ACC112 (cell line): Measurements from ENCODE around the gene TTC7B.

ENCODE experiments used
- H2AFZ ChIP-seq: fragments of 200-600 bp; sonication (generic); one replicate; pipeline ENCODE4 v1.6.0; 2017; ENCODE audit warnings: antibody characterized with exemption, low read length; ENCODE audit not compliant: unreplicated experiment
- H3K27ac ChIP-seq: fragments of 200-600 bp; sonication (generic); 2 replicates; pipeline ENCODE4 v1.5.1; 2014; ENCODE audit warnings: low read depth, mild to moderate bottlenecking, antibody characterized with exemption, low read length, moderate library complexity
- H3K27me3 ChIP-seq: fragments of 200-600 bp; sonication (generic); 2 replicates; pipeline ENCODE4 v1.6.1; 2014; ENCODE audit warnings: mild to moderate bottlenecking, antibody characterized with exemption, low read length, moderate library complexity, mixed read lengths; ENCODE audit not compliant: insufficient read depth
- H3K36me3 ChIP-seq: fragments of 200-600 bp; sonication (generic); 2 replicates; pipeline ENCODE4 v1.6.1; 2016; ENCODE audit warnings: mild to moderate bottlenecking, antibody characterized with exemption, low read length, moderate library complexity, mixed read lengths; ENCODE audit not compliant: insufficient read depth
- H3K4me1 ChIP-seq: fragments of 200-600 bp; sonication (generic); one replicate; pipeline ENCODE4 v1.6.1; 2016; ENCODE audit warnings: low read length, mixed read lengths; ENCODE audit not compliant: insufficient read depth, unreplicated experiment, control insufficient read depth
- H3K4me3 ChIP-seq: fragments of 200-600 bp; sonication (generic); 2 replicates; pipeline ENCODE4 v1.5.1; 2014; ENCODE audit warnings: mild to moderate bottlenecking, low read depth, low read length
- H3K79me2 ChIP-seq: fragments of 200-600 bp; sonication (generic); one replicate; pipeline ENCODE4 v1.6.0; 2016; ENCODE audit warnings: low read length; ENCODE audit not compliant: control insufficient read depth, unreplicated experiment, insufficient read depth

The TTC7B gene

DNA sequence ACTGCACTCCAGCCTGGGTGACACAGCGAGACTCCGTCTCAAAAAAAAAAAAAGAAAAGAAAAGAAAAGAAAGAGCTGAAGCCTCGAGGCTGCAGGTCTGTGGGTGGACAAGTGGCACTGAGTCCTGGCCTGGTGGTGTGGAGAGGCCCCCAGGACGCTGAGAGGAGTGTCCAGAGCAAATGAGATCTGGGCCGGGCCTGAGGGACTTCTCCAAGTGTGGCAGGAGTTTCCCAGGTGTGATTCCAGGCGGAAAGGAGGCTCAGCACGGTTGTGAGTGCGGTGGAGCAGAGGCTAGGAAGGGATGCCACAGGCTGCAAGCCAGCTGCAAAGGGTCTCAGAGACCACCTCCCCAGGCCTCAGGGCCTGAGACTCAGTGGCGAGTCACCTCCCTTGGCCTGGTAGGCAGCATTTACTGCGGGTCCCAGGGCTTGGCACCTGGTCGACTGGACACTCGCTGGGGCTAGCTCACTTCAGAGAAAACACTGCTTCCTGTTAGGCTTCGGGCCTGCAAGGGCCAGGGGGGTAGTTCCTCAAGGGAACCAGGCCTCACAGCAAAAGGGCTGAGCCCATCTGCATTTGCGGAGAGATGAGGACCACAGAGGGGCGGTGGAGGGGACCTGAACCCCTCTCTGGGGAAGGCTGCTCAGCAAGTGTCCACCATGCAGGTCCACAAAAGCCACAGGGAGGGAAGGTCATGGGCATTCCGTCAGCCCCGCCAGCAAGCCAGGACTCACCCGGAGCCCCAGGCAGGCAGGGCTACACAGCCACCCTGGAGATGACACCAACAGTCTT, 11.7 kb downstream of the TTC7B start:
- no peak overlapping the region for H3K4me3 ChIP-seq
- H2AFZ ChIP-seq, result no peak overlapping the region
- no peaks in the 10 kb centered on the region for H3K27me3 ChIP-seq
- no peak overlapping the region for H3K27ac ChIP-seq
- H3K36me3 ChIP-seq, result no peaks in the 10 kb centered on the region
- H3K79me2 ChIP-seq, result no peaks in the 10 kb centered on the region
- H3K4me1 ChIP-seq, result no peaks in the 10 kb centered on the region

DNA sequence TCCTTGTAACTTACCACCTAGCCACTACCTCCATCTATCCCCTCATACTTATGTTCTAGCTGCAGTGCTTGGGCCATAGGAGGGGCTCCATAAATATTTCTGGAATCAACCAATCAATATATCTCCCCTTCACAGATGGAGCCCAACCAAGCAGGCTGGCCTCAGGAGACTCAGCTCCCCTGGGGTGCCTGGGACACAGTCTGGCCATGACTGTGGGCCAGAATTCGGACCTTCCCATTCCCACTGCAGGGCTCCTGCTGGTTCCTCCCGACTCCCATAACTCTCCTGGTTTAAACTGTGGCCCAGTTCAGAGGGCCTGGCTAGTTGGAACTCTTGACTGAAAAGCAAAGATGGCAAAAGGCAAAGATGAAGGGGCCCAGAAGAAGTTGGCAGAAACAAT, 13.0 kb downstream of the TTC7B start:
- Histone ChIP-seq H3K36me3 (no peaks in the 10 kb centered on the region), H3K4me3 (no peak overlapping the region), H3K27ac (no peak overlapping the region), H3K4me1 (no peaks in the 10 kb centered on the region), H3K79me2 (no peaks in the 10 kb centered on the region), H2AFZ (no peak overlapping the region), H3K27me3 (no peaks in the 10 kb centered on the region)

DNA sequence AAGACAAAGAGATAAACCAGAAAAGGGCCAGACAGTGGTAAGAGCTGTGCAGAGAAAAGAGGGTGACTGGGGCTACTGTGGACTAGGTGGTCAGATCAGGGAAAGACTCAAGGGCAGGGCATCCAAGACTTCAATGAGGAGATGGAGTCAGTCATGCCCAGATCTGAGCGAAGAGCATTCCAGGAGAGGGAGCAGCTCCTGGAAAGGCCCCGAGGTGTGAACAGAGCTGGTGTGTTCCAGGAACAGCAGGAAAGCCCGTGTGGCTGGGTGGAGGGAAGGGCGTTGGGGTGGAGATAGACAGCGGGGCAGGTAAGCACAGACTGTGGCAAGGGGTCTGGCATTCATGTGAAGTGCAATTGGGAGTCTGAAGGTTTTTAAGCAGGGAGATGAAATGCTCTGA, 16.8 kb downstream of the TTC7B start:
- Histone ChIP-seq H3K27ac (no peak overlapping the region), H3K79me2 (peaks cover 2% of the 10 kb centered on the region), H3K4me1 (peaks cover 16% of the 10 kb centered on the region), H3K27me3 (no peaks in the 10 kb centered on the region), H3K36me3 (no peaks in the 10 kb centered on the region), H3K4me3 (no peak overlapping the region), H2AFZ (no peak overlapping the region)

DNA sequence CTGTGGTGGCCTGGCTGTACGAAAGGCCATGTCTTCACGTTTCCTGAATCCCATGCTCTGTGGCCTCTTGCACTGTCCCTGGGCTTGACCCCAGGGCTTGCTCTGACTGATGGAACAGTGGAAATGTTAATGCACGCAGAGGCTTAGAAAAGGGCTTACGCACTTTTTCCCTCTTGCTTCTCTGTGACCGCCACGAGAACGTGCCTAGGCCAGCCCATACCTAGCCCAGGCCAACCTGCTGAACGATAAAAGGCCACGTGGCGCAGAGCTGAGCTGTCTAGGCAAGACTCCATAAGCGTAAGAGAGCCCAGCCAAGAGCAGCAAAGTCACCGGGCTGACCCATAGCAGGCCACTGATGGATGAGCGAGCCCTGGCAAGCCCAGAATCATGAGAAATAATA, 18.3 kb downstream of the TTC7B start:
- H3K4me1 ChIP-seq, result peaks cover 16% of the 10 kb centered on the region
- H3K4me3 ChIP-seq, result no peak overlapping the region
- H3K27ac ChIP-seq, result no peak overlapping the region
- no peaks in the 10 kb centered on the region for H3K36me3 ChIP-seq
- H2AFZ ChIP-seq, result no peak overlapping the region
- H3K79me2 ChIP-seq, result peaks cover 3% of the 10 kb centered on the region
- no peaks in the 10 kb centered on the region for H3K27me3 ChIP-seq

DNA sequence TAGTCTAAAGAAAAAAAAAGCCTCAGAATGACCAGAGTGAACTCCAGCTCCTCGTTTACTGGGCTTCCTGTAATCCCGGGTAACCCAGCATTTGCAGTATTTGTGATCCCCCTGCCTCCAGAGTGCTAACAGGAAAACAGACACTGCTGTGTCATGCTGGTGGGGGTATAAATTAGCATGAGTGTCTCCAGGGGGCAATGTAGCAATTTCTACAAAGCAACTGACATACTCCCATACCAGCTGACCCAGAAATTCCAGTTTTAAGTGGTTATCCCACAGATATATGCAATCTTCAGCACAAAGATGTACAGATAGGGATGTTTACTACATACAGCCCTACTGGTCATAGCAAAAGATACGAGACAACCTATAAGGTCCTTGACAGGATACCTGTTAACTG, 18.8 kb downstream of the TTC7B start:
- Histone ChIP-seq H3K4me1 (peaks cover 16% of the 10 kb centered on the region), H3K36me3 (no peaks in the 10 kb centered on the region), H3K79me2 (peaks cover 3% of the 10 kb centered on the region), H2AFZ (no peak overlapping the region), H3K4me3 (no peak overlapping the region), H3K27ac (no peak overlapping the region), H3K27me3 (no peaks in the 10 kb centered on the region)

DNA sequence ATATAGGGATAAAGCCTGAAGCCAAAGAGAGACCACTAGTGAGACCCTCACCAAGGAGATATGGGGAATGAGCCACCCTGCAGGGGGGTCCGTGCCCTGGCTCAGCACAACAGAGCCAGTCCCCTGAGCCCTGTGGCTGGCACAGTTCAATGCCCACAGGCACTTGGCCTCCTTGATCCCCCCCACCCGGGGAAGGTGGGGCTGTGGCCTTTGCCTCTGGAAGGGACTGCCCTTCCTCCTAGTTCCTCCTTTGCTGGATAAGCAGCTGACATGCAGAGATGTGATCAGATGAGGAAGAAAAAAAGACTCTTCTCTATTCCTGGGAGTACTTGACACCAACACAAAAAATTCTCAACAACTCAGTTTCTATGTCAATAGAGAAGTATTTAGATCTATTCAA, 19.9 kb downstream of the TTC7B start:
- H2AFZ ChIP-seq, result no peak overlapping the region
- no peak overlapping the region for H3K4me3 ChIP-seq
- H3K4me1 ChIP-seq, result peaks cover 16% of the 10 kb centered on the region
- H3K27me3 ChIP-seq, result no peaks in the 10 kb centered on the region
- H3K79me2 ChIP-seq, result peaks cover 3% of the 10 kb centered on the region
- H3K27ac ChIP-seq, result peak overlapping the region; percentile 34
- no peaks in the 10 kb centered on the region for H3K36me3 ChIP-seq

DNA sequence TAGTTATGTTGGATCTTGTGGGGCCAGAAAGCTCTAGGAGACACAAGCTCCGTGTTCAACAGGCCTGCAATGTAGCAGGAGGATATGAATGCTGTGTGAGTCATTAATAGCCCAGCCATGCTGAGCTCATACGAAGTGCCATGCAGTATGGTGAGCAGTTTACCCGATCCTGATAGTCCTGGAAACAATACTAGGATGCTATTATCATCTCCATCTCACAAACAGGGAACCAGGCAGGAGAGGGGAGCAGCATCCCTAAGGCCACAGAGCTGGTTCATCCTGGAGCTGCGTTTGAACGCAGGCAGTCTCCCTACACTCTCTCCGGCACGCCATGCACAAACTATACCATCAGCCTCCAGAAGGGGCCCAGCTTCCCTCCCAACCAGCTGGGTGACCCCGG, 20.5 kb downstream of the TTC7B start:
- Histone ChIP-seq H3K4me1 (peaks cover 16% of the 10 kb centered on the region), H2AFZ (no peak overlapping the region), H3K27ac (peak overlapping the region; percentile 36), H3K79me2 (peaks cover 3% of the 10 kb centered on the region), H3K36me3 (no peaks in the 10 kb centered on the region), H3K27me3 (no peaks in the 10 kb centered on the region), H3K4me3 (no peak overlapping the region)

DNA sequence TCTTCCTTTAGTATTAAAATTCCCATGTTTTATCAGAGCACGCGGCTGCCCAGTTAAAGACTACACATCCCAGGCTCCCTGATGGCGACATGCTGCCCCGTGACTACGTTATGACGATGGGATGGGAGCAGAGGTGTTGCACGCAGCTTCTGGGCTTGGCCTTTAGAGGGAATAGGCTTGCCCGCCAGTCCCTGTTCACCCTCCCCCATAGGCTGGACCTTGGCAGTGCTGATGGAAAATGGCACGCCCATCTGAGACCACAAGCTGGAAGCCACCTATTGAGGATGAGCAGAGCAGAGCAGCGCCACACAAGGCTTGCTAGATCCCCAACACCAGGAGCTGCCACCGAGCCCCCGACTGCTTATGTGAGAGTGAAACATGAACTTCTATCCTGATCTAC, 24.7 kb downstream of the TTC7B start:
- Histone ChIP-seq H3K36me3 (no peaks in the 10 kb centered on the region), H3K27me3 (no peaks in the 10 kb centered on the region), H2AFZ (no peak overlapping the region), H3K4me3 (no peak overlapping the region), H3K4me1 (peaks cover 16% of the 10 kb centered on the region), H3K27ac (no peak overlapping the region), H3K79me2 (peaks cover 3% of the 10 kb centered on the region)

DNA sequence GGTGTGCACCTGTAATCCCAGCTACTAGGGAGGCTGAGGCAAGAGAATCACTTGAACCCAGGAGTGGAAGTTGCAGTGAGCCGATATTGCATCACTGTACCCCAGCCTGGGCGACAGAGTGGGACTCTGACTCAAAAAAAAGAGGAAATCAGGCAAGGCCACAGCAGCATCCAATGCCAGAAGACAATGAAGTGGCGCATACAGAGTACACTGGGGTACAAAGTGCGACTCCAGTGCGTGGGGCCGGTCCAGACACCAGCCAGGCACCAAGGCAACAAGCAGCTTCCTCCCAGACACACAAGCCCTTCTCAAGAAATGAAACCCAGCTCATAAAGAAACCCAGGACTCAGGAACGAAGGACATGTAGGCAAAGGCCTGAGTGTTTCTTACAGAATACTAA, 28.2 kb downstream of the TTC7B start:
- Histone ChIP-seq H3K4me3 (no peak overlapping the region), H3K4me1 (no peaks in the 10 kb centered on the region), H3K27me3 (no peaks in the 10 kb centered on the region), H3K79me2 (no peaks in the 10 kb centered on the region), H3K27ac (no peak overlapping the region), H3K36me3 (no peaks in the 10 kb centered on the region), H2AFZ (no peak overlapping the region)

DNA sequence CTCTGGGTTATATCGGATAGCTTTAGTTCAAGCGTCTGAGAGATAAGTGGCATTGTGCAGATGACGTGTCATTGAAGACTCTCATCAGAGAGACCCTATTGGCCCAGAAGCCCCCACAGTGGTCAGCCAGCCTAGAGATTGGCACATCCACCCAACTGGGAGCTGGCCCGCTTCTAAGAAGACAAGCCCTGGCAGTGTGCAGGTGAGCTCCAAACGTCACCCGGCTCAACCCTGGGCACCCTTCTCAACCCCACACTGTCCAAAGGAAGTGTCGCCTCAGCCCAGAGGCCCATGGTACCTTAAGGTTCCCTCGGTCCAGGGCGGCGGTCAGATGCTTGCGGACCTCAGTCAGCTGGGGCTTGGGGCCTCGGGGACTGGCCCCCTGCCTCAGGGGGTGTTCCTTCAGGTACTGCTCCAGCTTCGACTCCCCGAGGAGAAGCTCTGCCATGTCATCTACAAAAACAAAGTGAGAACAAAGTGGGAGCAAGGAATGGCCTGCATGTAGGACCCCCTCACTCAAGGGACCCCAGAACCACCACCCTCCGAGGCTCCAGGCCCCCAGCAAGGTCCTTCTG, 30.3 kb downstream of the TTC7B start:
- Histone ChIP-seq H3K4me1 (peaks cover 2% of the 10 kb centered on the region), H3K36me3 (no peaks in the 10 kb centered on the region), H2AFZ (no peak overlapping the region), H3K4me3 (no peak overlapping the region), H3K79me2 (no peaks in the 10 kb centered on the region), H3K27me3 (no peaks in the 10 kb centered on the region), H3K27ac (no peak overlapping the region)

DNA sequence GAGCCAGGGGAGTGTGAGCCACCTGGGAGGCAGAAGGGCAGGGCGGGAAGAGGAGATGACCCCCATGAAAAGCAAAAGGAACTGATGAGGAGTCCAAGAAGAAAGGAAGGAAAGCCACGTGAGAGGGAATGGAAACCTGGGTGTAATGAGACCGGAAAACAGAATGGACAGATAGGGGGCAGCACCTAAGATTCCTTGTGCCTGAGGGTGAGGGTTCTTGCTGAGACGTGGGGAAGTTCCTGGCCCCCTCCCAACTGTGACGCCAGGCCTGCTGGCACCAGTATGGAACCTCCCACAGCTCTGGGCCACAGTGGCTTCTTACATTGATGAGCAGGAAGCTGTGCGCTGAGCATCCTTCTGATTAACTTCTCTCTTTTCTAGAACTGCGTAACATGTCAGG, 30.8 kb downstream of the TTC7B start:
- Histone ChIP-seq H3K36me3 (no peaks in the 10 kb centered on the region), H3K27me3 (no peaks in the 10 kb centered on the region), H2AFZ (no peak overlapping the region), H3K27ac (no peak overlapping the region), H3K4me3 (no peak overlapping the region), H3K4me1 (peaks cover 5% of the 10 kb centered on the region), H3K79me2 (no peaks in the 10 kb centered on the region)
